Neural crest cell (in vitro differentiated cells): ENCODE results near the gene QDPR. TPM values are rescaled to one million over a fixed set of nuclear protein-coding genes. Genes with fewer than 3 reads are reported as not detected.

Experiments used
- DNase-seq: peaks from one replicate; pipeline ENCODE4 v3.0.0; 2021; ENCODE audit warnings: low read depth, mixed read lengths, low spot score
- H3K27ac Mint-ChIP-seq: one replicate; pipeline ENCODE4 v1.8.0; 2021; ENCODE audit warnings: mild to moderate bottlenecking, mixed read lengths; ENCODE audit not compliant: unreplicated experiment
- H3K27me3 Mint-ChIP-seq: 2 replicates; pipeline ENCODE4 v1.8.0; 2021; ENCODE audit warnings: low read depth, mild to moderate bottlenecking, mixed read lengths
- H3K36me3 Mint-ChIP-seq: 2 replicates; pipeline ENCODE4 v1.8.0; 2021; ENCODE audit warnings: low read depth, mild to moderate bottlenecking, mixed read lengths
- H3K4me1 Mint-ChIP-seq: 2 replicates; pipeline ENCODE4 v1.8.0; 2021; ENCODE audit warnings: mixed read lengths
- H3K4me3 Mint-ChIP-seq: one replicate; pipeline ENCODE4 v1.8.0; 2021; ENCODE audit warnings: mild to moderate bottlenecking, mixed read lengths
- H3K9me3 Mint-ChIP-seq: 2 replicates; pipeline ENCODE4 v1.8.0; 2021; ENCODE audit warnings: mixed read lengths
- CTCF ChIP-seq: fragments of 200-600 bp; sonication (generic); conservative IDR thresholded peaks from 2 replicates; pipeline ENCODE4 v1.5.0; 2021; ENCODE audit warnings: antibody characterized with exemption, mild to moderate bottlenecking
- long read RNA-seq: library from polyadenylated mRNA; unstranded; transcript quantifications from one replicate; pipeline ENCODE4 v2.0.0, GENCODE V29; 2020
- total RNA-seq: library from RNA; stranded (reverse); gene quantifications from 2 replicates; pipeline ENCODE4 v1.2.1, GENCODE V29; 2021

QDPR gene
- 45.2 and 46.5 TPM in 2 replicates for total RNA-seq
- long read RNA-seq, transcript QDPR-201 (7 exons, 1,648 nt): major isoform, 44 of 56 reads
- long read RNA-seq, transcript QDPR-205 (6 exons, 1,374 nt): minor isoform, 5 of 56 reads
- long read RNA-seq, partial matches to known transcripts: 2 of 56 reads
- long read RNA-seq, other reads (novel, unspliced or antisense): 2 of 56 reads

GRCh38 chr4:17511950-17512795 is at the start of gene QDPR:
Gene QDPR (minus strand): TSS chr4:17512090. CDS start chr4:17512054, 36 bp downstream.
- Mint-ChIP-seq H3K36me3 (peaks cover under 1% of the 10 kb centered on the region), H3K4me3 (peak within 1 kb of the TSS; percentile 91), H3K27me3 (no peaks in the 10 kb centered on the region), H3K27ac (no peak within 1 kb of the TSS), H3K9me3 (no peaks in the 10 kb centered on the region), H3K4me1 (peaks cover 31% of the 10 kb centered on the region)
- DNase-seq: peak; percentile 76
- peak; percentile 49 for TF ChIP-seq CTCF

- Mint-ChIP-seq H3K9me3 (no peaks in the 10 kb centered on the region), H3K4me1 (no peaks in the 10 kb centered on the region), H3K27ac (no peak overlapping the region), H3K36me3 (no peaks in the 10 kb centered on the region), H3K27me3 (no peaks in the 10 kb centered on the region), H3K4me3 (no peak overlapping the region)
- TF ChIP-seq CTCF: no peak
- DNase-seq: no peak
Observed at GRCh38 chr4:17561195-17561909, 49.5 kb upstream of the QDPR start.

GRCh38 chr4:17560065-17560673 is 48.3 kb upstream of the QDPR start:
- no peaks in the 10 kb centered on the region for H3K36me3 Mint-ChIP-seq
- no peak overlapping the region for H3K27ac Mint-ChIP-seq
- DNase-seq: no peak
- H3K27me3 Mint-ChIP-seq: peaks cover 6% of the 10 kb centered on the region
- H3K9me3 Mint-ChIP-seq: no peaks in the 10 kb centered on the region
- no peak for TF ChIP-seq CTCF
- no peak overlapping the region for H3K4me3 Mint-ChIP-seq
- H3K4me1 Mint-ChIP-seq: no peaks in the 10 kb centered on the region

- H3K4me1 Mint-ChIP-seq: no peaks in the 10 kb centered on the region
- no peak overlapping the region for H3K27ac Mint-ChIP-seq
- no peaks in the 10 kb centered on the region for H3K9me3 Mint-ChIP-seq
- H3K4me3 Mint-ChIP-seq: no peak overlapping the region
- DNase-seq: no peak
- no peaks in the 10 kb centered on the region for H3K36me3 Mint-ChIP-seq
- TF ChIP-seq CTCF: no peak
- H3K27me3 Mint-ChIP-seq: peaks cover 11% of the 10 kb centered on the region
Observed at GRCh38 chr4:17559709-17560048, 47.8 kb upstream of the QDPR start.

- Mint-ChIP-seq H3K36me3 (no peaks in the 10 kb centered on the region), H3K27me3 (peaks cover 11% of the 10 kb centered on the region), H3K27ac (no peak overlapping the region), H3K4me3 (no peak overlapping the region), H3K4me1 (no peaks in the 10 kb centered on the region), H3K9me3 (no peaks in the 10 kb centered on the region)
- no peak for DNase-seq
- no peak for TF ChIP-seq CTCF
Observed at GRCh38 chr4:17558941-17559708, 47.2 kb upstream of the QDPR start.
